GM12878 (cell line): ENCODE measurements around the gene PSMB8. TPM values are rescaled to one million over a fixed set of nuclear protein-coding genes. Genes with fewer than 3 reads are reported as not detected.

Source experiments
- ATAC-seq: fragments of 200-7000 bp; cut with Tn5 transposase; 3 replicates; pipeline ENCODE4 v1.9.1; 2020; ENCODE audit warnings: mild to moderate bottlenecking, moderate library complexity
- BruUV-seq: library from RNA; stranded (reverse); fragments of 400-500 nt; replicated peaks from 2 replicates; lab custom pipeline; 2021; lab: Mats Ljungman, UMichigan
- CTCF ChIA-PET: fragments of 300-600 bp; sonication (Branson Sonifier 250); formaldehyde crosslinking; extraction: SDS; loops from one replicate; lab custom pipeline; 2021; ENCODE audit warnings: inconsistent platforms; lab: Yijun Ruan, JAX
- POLR2A ChIA-PET: fragments of 350-600 bp; formaldehyde crosslinking; extraction: SDS; loops from one replicate; lab custom pipeline; 2021; ENCODE audit warnings: inconsistent platforms; lab: Charles Lee
- RAD21 ChIA-PET: fragments of 300-600 bp; sonication (Branson Sonifier 250); formaldehyde crosslinking; loops from one replicate; lab custom pipeline; 2023; ENCODE audit warnings: antibody characterized with exemption; ENCODE audit not compliant: unreplicated experiment; lab: Charles Lee
- SMC1A ChIA-PET: fragments of 300-600 bp; sonication (Branson Sonifier 250); formaldehyde crosslinking; loops from one replicate; lab custom pipeline; 2023; ENCODE audit not compliant: unreplicated experiment, uncharacterized antibody; lab: Charles Lee
- DNase-seq: peaks from one replicate; pipeline ENCODE4 v3.0.0-alpha.2; 2011; ENCODE audit warnings: low read depth, low spot score
- FAIRE-seq: peaks from 3 replicates; lab custom pipeline; 2011; peaks lifted over from hg19 to GRCh38; lab: Jason Lieb, UNC
- H2AFZ ChIP-seq: 2 replicates; pipeline ENCODE4 v1.6.0; 2011; ENCODE audit warnings: low read depth, low read length, control low read depth; ENCODE audit not compliant: control insufficient read depth
- H3K27ac ChIP-seq: 2 replicates; pipeline ENCODE4 v1.5.1; 2011; ENCODE audit warnings: control low read depth; ENCODE audit not compliant: control insufficient read depth, insufficient read depth
- H3K27me3 ChIP-seq, 2 experiments: replicated peaks in 1 of 2; 2 replicates each; pipeline versions ENCODE4 v1.6.0 to v1.6.1; 2011; ENCODE audit warnings: low read length in 1 of 2; ENCODE audit not compliant: control insufficient read depth in 2 of 2, insufficient read depth in 2 of 2
- H3K36me3 ChIP-seq, 2 experiments: 2 replicates each; pipeline ENCODE4 v1.5.1; 2011; ENCODE audit warnings: low read length in 1 of 2; ENCODE audit not compliant: control insufficient read depth in 2 of 2, insufficient read depth in 2 of 2
- H3K4me1 ChIP-seq: 2 replicates; pipeline ENCODE4 v1.6.1; 2011; ENCODE audit warnings: mild to moderate bottlenecking, low read length, moderate library complexity, mixed read lengths; ENCODE audit not compliant: control insufficient read depth, insufficient read depth
- H3K4me2 ChIP-seq: 2 replicates; pipeline ENCODE4 v1.6.0; 2011; ENCODE audit warnings: control low read depth; ENCODE audit not compliant: control insufficient read depth, insufficient read depth
- H3K4me3 ChIP-seq: fragments of 200-600 bp; sonication (generic); 2 replicates; pipeline ENCODE4 v1.5.1; 2016
- H3K79me2 ChIP-seq: 2 replicates; pipeline ENCODE4 v1.6.0; 2011; ENCODE audit warnings: low read length; ENCODE audit not compliant: control insufficient read depth, insufficient read depth
- H3K9ac ChIP-seq: 2 replicates; pipeline ENCODE4 v1.8.0; 2011; ENCODE audit warnings: low read length, control low read depth, mixed read lengths; ENCODE audit not compliant: control insufficient read depth, insufficient read depth
- H3K9me3 ChIP-seq: replicated peaks from 3 replicates; pipeline ENCODE4 v1.5.1; 2011; ENCODE audit warnings: mild to moderate bottlenecking, low read length; ENCODE audit not compliant: control insufficient read depth, insufficient read depth
- H4K20me1 ChIP-seq: 2 replicates; pipeline ENCODE4 v1.6.0; 2011; ENCODE audit not compliant: control insufficient read depth, insufficient read depth
- HDAC6 ChIP-seq: fragments of 200-600 bp; sonication (generic); IDR thresholded peaks from one replicate; pipeline ENCODE4 v1.8.0; 2017; ENCODE audit warnings: antibody characterized with exemption; ENCODE audit not compliant: unreplicated experiment
- MTA2 ChIP-seq: fragments of 450-650 bp; IDR thresholded peaks from 2 replicates; pipeline ENCODE4 v1.6.1; 2016; ENCODE audit warnings: low read depth, mild to moderate bottlenecking, moderate library complexity
- NR2C1 ChIP-seq: fragments of 450-650 bp; IDR thresholded peaks from 2 replicates; pipeline ENCODE4 v1.6.1; 2017; ENCODE audit warnings: antibody characterized with exemption, mild to moderate bottlenecking, moderate library complexity
- POLR2AphosphoS5 ChIP-seq: IDR thresholded peaks from 2 replicates; pipeline ENCODE4 v1.6.1; 2011; ENCODE audit warnings: mild to moderate bottlenecking, low read length, inconsistent platforms
- STAT3 ChIP-seq: IDR thresholded peaks from 2 replicates; pipeline ENCODE4 v1.6.1; 2011; ENCODE audit warnings: low read depth, low read length, improper control_type of control experiment
- WGBS: methylation state at CpG from one replicate; pipeline ENCODE4 v1.1.6; 2016; ENCODE audit warnings: low lambda C conversion rate; ENCODE audit not compliant: insufficient replicate concordance, insufficient coverage; ENCODE audit errors: missing lambda C conversion rate; 5-methylcytosine and 5-hydroxymethylcytosine counted together
- in situ Hi-C: fragments of 300-500 bp; cut with MboI; formaldehyde crosslinking; loops from 9 replicates; pipeline ENCODE4 v1.14.3; 2018; ENCODE audit warnings: mixed read lengths
- intact Hi-C: fragments of 100-400 bp; cut with micrococcal nuclease; formaldehyde crosslinking; loops from one replicate; pipeline ENCODE4 v1.14.2; 2022; ENCODE audit not compliant: unreplicated experiment
- polyA plus RNA-seq, 11 experiments: library from polyadenylated mRNA; depleted of rRNA in 4 of 11; unstranded in 6 of 11; stranded (reverse) in 5 of 11; fragments of >200 nt; fragmentation: Nextera tagmentation in 4 of 11; fragmentation: Illumina TruSeq in 1 of 11; extraction: Ambion mirVana in 4 of 11; extraction: Trizol in 1 of 11; gene quantifications; 1 replicate in 1 of 11; 2 replicates in 10 of 11; pipeline versions ENCODE4 v1.2.1 to v1.2.3, GENCODE V29; 2011 to 2016; ENCODE audit warnings: inconsistent platforms in 2 of 11, missing spikeins in 2 of 11, low read depth in 1 of 11
- total RNA-seq, 4 experiments: library from RNA; depleted of rRNA in 3 of 4; stranded (reverse); fragments of >200 nt in 3 of 4; fragmentation: Illumina TruSeq in 1 of 4; extraction: Trizol in 1 of 4; gene quantifications; 2 replicates each; pipeline versions ENCODE4 v1.2.1 to v1.2.3, GENCODE V29; 2013 to 2021
- TF ChIP-seq, protein P1 (sequence below): fragments of 450-650 bp; formaldehyde crosslinking; IDR thresholded peaks from 2 replicates; pipeline ENCODE4 v1.4.0; 2022; ENCODE audit warnings: mild to moderate bottlenecking, moderate library complexity

Gene PSMB8
- total and polyA plus RNA-seq, 10 of the 15 experiments (the other 5 are each of a cell fraction or from before 2014, with no cell fraction given) = 304 to 557 (median 379) TPM

GRCh38 chr6:32851025-32851424, 7.2 kb upstream of the PSMB8 start:
- WGBS = 53% methylated on average over 4 of the region's 4 CpGs
- H3K4me1 ChIP-seq = peaks cover 50% of the 10 kb centered on the region
- H3K4me2 ChIP-seq = peak overlapping the region; percentile 96
- in situ Hi-C loops = no loop called here
- no peak for DNase-seq
- no peaks in the 10 kb centered on the region; the same call in 1 of the 2 replicates for H4K20me1 ChIP-seq
- CTCF ChIA-PET = interaction anchor here (0.9 to 3.3 kb wide), 5 partner anchors 12 to 108 kb away, joined by 3 to 25 read pairs (median 4); partner anchors contain the start of gene TAP2
- FAIRE-seq = no peak
- H3K4me3 ChIP-seq = peak overlapping the region; percentile 88; the same call in 1 of the 2 replicates
- SMC1A ChIA-PET = interaction anchor here (0.9 to 1.9 kb wide), 5 partner anchors 12 to 102 kb away, joined by 3 to 7 read pairs (median 3); partner anchors contain the start of genes HLA-DMA and TAP2
- H3K27ac ChIP-seq = peak overlapping the region; percentile 100; the same call in 1 of the 2 replicates
- no peak for ATAC-seq
- no peaks in the 10 kb centered on the region for H3K27me3 ChIP-seq
- BruUV-seq = no TSS peak
- POLR2A ChIA-PET = interaction anchor here (1.0 to 1.8 kb wide), 5 partner anchors 9 to 655 kb away, joined by 3 to 7 read pairs (median 4); partner anchors contain the start of gene TAP2
- H2AFZ ChIP-seq = no peak overlapping the region
- H3K9me3 ChIP-seq = no peaks in the 10 kb centered on the region
- RAD21 ChIA-PET = interaction anchor here (1.1 to 1.2 kb wide), 2 partner anchors 11 to 13 kb away, joined by 3 to 7 read pairs; partner anchors contain the start of gene TAP2
- H3K9ac ChIP-seq = peak overlapping the region; percentile 99
- H3K36me3 ChIP-seq = peaks cover 7 to 53% of the 10 kb centered on the region in 2 experiments
- TF ChIP-seq, protein P1, sequence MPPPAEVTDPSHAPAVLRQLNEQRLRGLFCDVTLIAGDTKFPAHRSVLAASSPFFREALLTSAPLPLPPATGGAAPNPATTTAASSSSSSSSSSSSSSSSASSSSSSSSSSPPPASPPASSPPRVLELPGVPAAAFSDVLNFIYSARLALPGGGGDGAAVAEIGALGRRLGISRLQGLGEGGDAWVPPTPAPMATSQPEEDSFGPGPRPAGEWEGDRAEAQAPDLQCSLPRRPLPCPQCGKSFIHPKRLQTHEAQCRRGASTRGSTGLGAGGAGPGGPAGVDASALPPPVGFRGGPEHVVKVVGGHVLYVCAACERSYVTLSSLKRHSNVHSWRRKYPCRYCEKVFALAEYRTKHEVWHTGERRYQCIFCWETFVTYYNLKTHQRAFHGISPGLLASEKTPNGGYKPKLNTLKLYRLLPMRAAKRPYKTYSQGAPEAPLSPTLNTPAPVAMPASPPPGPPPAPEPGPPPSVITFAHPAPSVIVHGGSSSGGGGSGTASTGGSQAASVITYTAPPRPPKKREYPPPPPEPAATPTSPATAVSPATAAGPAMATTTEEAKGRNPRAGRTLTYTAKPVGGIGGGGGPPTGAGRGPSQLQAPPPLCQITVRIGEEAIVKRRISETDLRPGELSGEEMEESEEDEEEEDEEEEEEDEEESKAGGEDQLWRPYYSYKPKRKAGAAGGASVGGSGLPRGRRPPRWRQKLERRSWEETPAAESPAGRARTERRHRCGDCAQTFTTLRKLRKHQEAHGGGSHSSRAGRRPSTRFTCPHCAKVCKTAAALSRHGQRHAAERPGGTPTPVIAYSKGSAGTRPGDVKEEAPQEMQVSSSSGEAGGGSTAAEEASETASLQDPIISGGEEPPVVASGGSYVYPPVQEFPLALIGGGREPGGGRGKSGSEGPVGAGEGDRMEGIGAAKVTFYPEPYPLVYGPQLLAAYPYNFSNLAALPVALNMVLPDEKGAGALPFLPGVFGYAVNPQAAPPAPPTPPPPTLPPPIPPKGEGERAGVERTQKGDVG (CRISPR knock-in tag) = no peak
- TF ChIP-seq STAT3 (no peak), NR2C1 (no peak), MTA2 (no peak), HDAC6 (no peak), POLR2AphosphoS5 (peak; percentile 68)
- H3K79me2 ChIP-seq = peaks cover 94% of the 10 kb centered on the region
- intact Hi-C loops = loop anchor here (10.0 kb wide), 1 partner anchor 246 kb away; no protein-coding TSS in a partner anchor
